HepG2 (cell line): ENCODE measurements around the gene KCNQ1OT1.

ENCODE experiments used
- CTCF ChIP-seq: sonication (generic); formaldehyde crosslinking; IDR thresholded peaks from 2 replicates; pipeline ENCODE4 v1.5.0; 2020; ENCODE audit warnings: mild to moderate bottlenecking, missing genetic modification reagents, moderate library complexity
- ELK4 ChIP-seq: sonication (generic); formaldehyde crosslinking; IDR thresholded peaks from 2 replicates; pipeline ENCODE4 v1.9.0; 2021; ENCODE audit warnings: missing genetic modification reagents, borderline replicate concordance
- GFI1 ChIP-seq: sonication (generic); formaldehyde crosslinking; IDR thresholded peaks from 2 replicates; pipeline ENCODE4 v1.5.0; 2020; ENCODE audit warnings: missing genetic modification reagents, mild to moderate bottlenecking, borderline replicate concordance
- HMGXB3 ChIP-seq: sonication (generic); formaldehyde crosslinking; IDR thresholded peaks from 2 replicates; pipeline ENCODE4 v1.4.0; 2020; ENCODE audit warnings: missing genetic modification reagents, borderline replicate concordance
- KDM5A ChIP-seq: fragments of 200-600 bp; sonication (generic); IDR thresholded peaks from 2 replicates; pipeline ENCODE4 v1.7.0; 2018; ENCODE audit warnings: antibody characterized with exemption, mild to moderate bottlenecking, low read length, borderline replicate concordance
- KLF13 ChIP-seq: sonication (generic); formaldehyde crosslinking; IDR thresholded peaks from 2 replicates; pipeline ENCODE4 v1.4.0; 2020; ENCODE audit warnings: mild to moderate bottlenecking, missing genetic modification reagents
- POLR2A ChIP-seq, 2 experiments: IDR thresholded peaks; 2 replicates each; pipeline ENCODE4 v1.6.1; 2011; ENCODE audit warnings: low read depth in 2 of 2, low read length in 2 of 2, mild to moderate bottlenecking in 1 of 2, moderate library complexity in 1 of 2; ENCODE audit not compliant: insufficient read depth in 1 of 2
- RAD21 ChIP-seq: fragments of 450-650 bp; formaldehyde crosslinking; IDR thresholded peaks from 2 replicates; pipeline ENCODE4 v1.5.0; 2020; ENCODE audit warnings: mild to moderate bottlenecking
- SIN3B ChIP-seq: fragments of 150-350 bp; IDR thresholded peaks from 2 replicates; pipeline ENCODE4 v1.6.1; 2014; ENCODE audit warnings: low read length
- TP53 ChIP-seq: sonication (generic); formaldehyde crosslinking; conservative IDR thresholded peaks from 2 replicates; pipeline ENCODE4 v1.4.0; 2020; ENCODE audit warnings: missing genetic modification reagents
- ZBTB33 ChIP-seq: sonication (generic); formaldehyde crosslinking; IDR thresholded peaks from 2 replicates; pipeline ENCODE4 v1.4.0; 2020; ENCODE audit warnings: missing genetic modification reagents
- ZGPAT ChIP-seq: IDR thresholded peaks from 2 replicates; pipeline ENCODE4 v1.6.1; 2016; ENCODE audit warnings: mild to moderate bottlenecking
- ZNF598 ChIP-seq: sonication (generic); formaldehyde crosslinking; IDR thresholded peaks from 2 replicates; pipeline ENCODE4 v1.5.1; 2020; ENCODE audit warnings: mild to moderate bottlenecking, missing genetic modification reagents, borderline replicate concordance

GRCh38 chr11:2741377-2742131 is 41.8 kb upstream of the KCNQ1OT1 start:
- TF ChIP-seq TP53 (CRISPR knock-in tag) (no peak), SIN3B (no peak), ZNF598 (CRISPR knock-in tag) (no peak), CTCF (CRISPR knock-in tag) (0 out of 2 replicates have a peak, but pooled peaks have one; percentile 6), HMGXB3 (no peak), ELK4 (no peak), ZGPAT (CRISPR knock-in tag) (no peak), POLR2A (IDR thresholded peaks at IDR 0.05; ENCODE audit: insufficient read depth in 1 of 2, low read depth in 2 of 2, low read length in 2 of 2) (no peak), GFI1 (CRISPR knock-in tag) (no peak), ZBTB33 (CRISPR knock-in tag) (no peak), KLF13 (CRISPR knock-in tag) (no peak), RAD21 (no peak), KDM5A (no peak)
